HepG2 (cell line): ENCODE data around the gene HNRNPM. TPM values are rescaled to one million over a fixed set of nuclear protein-coding genes. Genes with fewer than 3 reads are reported as not detected.

Source experiments
- KIAA2018 ChIP-seq: sonication (generic); formaldehyde crosslinking; IDR thresholded peaks from 2 replicates; pipeline ENCODE4 v1.5.0; 2020; ENCODE audit warnings: mild to moderate bottlenecking, missing genetic modification reagents, borderline replicate concordance
- NR2C2 ChIP-seq: sonication (generic); formaldehyde crosslinking; IDR thresholded peaks from 2 replicates; pipeline ENCODE4 v1.4.0; 2020; ENCODE audit warnings: missing genetic modification reagents, mild to moderate bottlenecking, moderate library complexity, borderline replicate concordance
- RAD51 ChIP-seq: fragments of 450-650 bp; IDR thresholded peaks from 2 replicates; pipeline ENCODE4 v1.6.1; 2016; ENCODE audit warnings: borderline replicate concordance
- REXO4 ChIP-seq: sonication (generic); formaldehyde crosslinking; IDR thresholded peaks from 2 replicates; pipeline ENCODE4 v1.8.0; 2022; ENCODE audit warnings: missing genetic modification reagents, mild to moderate bottlenecking, borderline replicate concordance
- SRF ChIP-seq: IDR thresholded peaks from 2 replicates; pipeline ENCODE4 v1.6.1; 2011; ENCODE audit warnings: mild to moderate bottlenecking, low read depth, low read length, moderate library complexity
- polyA plus RNA-seq, 8 experiments: library from polyadenylated mRNA; depleted of rRNA in 3 of 8; stranded (reverse) in 7 of 8; unstranded in 1 of 8; fragments of >200 nt; fragmentation: Illumina TruSeq in 4 of 8; extraction: Trizol in 4 of 8; gene quantifications; 2 replicates each; pipeline versions ENCODE4 v1.2.1 to v1.2.3, GENCODE V29; 2011 to 2016; ENCODE audit warnings: low read depth in 4 of 8, missing spikeins in 1 of 8, mixed read lengths in 1 of 8; ENCODE audit not compliant: insufficient read depth in 1 of 8
- total RNA-seq, 5 experiments: library from RNA; depleted of rRNA; stranded (reverse); fragments of >200 nt; fragmentation: Illumina TruSeq; extraction: Trizol; gene quantifications; 2 replicates each; pipeline ENCODE4 v1.2.3, GENCODE V29; 2016; ENCODE audit warnings: low read depth in 1 of 5
- TF ChIP-seq, protein P1 (sequence below): sonication (generic); formaldehyde crosslinking; IDR thresholded peaks from 2 replicates; pipeline ENCODE4 v1.4.0; 2020; ENCODE audit warnings: missing genetic modification reagents
- TF ChIP-seq, protein P2 (sequence below), 2 experiments: sonication (generic) in 1 of 2; formaldehyde crosslinking in 1 of 2; IDR thresholded peaks; 2 replicates each; pipeline versions ENCODE4 v1.5.1 to v1.6.1; 2011 to 2020; ENCODE audit warnings: borderline replicate concordance in 1 of 2, low read depth in 1 of 2, low read length in 1 of 2, mild to moderate bottlenecking in 1 of 2, missing genetic modification reagents in 1 of 2, moderate library complexity in 1 of 2

Gene HNRNPM
- total and polyA plus RNA-seq, 2 of the 13 experiments (the other 11 are each of a cell fraction or from before 2014, with no cell fraction given): 56.7 to 102 TPM

DNA sequence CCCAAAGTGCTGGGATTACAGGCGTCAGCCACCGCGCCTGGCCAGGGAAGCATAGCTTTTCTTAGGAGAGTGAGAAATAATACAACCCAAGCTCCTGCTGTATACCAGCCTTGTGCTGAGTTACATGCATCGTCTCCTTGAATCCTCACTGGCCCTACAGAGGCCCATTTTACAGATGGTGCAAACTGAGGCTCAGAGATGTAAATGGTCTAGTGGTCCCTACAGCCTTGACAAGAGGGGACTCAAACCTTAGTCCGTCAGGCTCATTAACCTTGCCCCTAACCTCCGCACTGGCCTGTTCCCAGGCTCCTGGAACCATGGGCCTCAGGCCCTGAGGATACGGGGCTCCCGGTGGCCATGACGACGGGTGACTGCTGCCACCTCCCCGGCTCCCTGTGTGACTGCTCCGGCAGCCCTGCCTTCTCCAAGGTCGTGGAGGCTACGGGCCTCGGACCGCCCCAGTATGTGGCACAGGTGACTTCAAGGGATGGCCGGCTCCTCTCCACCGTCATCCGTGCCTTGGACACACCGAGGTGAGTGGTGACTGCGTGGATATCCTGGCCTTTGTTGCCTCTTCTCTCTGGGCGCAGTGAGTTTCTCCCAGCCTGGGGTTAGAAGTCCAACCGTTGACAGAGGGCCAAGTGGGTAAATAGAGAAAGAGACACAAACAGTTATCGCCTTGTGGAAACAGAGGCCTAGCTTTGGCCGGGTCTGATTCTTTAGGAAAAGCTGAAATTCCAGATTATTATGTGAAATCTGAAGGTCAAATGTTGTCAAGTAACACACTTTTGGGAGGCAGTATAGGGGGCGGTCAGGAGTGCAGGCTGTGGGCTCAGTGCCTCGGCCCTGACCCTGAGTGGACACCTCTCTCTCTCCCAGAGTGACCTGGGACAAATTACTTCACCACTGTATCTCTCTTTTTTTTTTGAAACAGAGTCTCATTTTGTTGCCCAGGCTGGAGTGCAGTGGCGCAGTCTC, 23.0 kb upstream of the HNRNPM start (continued):
- no peak for TF ChIP-seq KIAA2018 (CRISPR knock-in tag)
- TF ChIP-seq NR2C2 (CRISPR knock-in tag): peak; percentile 63
- TF ChIP-seq RAD51: no peak
- TF ChIP-seq, protein P1, sequence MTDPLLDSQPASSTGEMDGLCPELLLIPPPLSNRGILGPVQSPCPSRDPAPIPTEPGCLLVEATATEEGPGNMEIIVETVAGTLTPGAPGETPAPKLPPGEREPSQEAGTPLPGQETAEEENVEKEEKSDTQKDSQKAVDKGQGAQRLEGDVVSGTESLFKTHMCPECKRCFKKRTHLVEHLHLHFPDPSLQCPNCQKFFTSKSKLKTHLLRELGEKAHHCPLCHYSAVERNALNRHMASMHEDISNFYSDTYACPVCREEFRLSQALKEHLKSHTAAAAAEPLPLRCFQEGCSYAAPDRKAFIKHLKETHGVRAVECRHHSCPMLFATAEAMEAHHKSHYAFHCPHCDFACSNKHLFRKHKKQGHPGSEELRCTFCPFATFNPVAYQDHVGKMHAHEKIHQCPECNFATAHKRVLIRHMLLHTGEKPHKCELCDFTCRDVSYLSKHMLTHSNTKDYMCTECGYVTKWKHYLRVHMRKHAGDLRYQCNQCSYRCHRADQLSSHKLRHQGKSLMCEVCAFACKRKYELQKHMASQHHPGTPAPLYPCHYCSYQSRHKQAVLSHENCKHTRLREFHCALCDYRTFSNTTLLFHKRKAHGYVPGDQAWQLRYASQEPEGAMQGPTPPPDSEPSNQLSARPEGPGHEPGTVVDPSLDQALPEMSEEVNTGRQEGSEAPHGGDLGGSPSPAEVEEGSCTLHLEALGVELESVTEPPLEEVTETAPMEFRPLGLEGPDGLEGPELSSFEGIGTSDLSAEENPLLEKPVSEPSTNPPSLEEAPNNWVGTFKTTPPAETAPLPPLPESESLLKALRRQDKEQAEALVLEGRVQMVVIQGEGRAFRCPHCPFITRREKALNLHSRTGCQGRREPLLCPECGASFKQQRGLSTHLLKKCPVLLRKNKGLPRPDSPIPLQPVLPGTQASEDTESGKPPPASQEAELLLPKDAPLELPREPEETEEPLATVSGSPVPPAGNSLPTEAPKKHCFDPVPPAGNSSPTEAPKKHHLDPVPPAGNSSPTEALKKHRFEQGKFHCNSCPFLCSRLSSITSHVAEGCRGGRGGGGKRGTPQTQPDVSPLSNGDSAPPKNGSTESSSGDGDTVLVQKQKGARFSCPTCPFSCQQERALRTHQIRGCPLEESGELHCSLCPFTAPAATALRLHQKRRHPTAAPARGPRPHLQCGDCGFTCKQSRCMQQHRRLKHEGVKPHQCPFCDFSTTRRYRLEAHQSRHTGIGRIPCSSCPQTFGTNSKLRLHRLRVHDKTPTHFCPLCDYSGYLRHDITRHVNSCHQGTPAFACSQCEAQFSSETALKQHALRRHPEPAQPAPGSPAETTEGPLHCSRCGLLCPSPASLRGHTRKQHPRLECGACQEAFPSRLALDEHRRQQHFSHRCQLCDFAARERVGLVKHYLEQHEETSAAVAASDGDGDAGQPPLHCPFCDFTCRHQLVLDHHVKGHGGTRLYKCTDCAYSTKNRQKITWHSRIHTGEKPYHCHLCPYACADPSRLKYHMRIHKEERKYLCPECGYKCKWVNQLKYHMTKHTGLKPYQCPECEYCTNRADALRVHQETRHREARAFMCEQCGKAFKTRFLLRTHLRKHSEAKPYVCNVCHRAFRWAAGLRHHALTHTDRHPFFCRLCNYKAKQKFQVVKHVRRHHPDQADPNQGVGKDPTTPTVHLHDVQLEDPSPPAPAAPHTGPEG (CRISPR knock-in tag): 0 out of 2 replicates have a peak, but pooled peaks have one; percentile 26
- TF ChIP-seq SRF: no peak
- no peak for TF ChIP-seq REXO4 (CRISPR knock-in tag)
- TF ChIP-seq, protein P2, sequence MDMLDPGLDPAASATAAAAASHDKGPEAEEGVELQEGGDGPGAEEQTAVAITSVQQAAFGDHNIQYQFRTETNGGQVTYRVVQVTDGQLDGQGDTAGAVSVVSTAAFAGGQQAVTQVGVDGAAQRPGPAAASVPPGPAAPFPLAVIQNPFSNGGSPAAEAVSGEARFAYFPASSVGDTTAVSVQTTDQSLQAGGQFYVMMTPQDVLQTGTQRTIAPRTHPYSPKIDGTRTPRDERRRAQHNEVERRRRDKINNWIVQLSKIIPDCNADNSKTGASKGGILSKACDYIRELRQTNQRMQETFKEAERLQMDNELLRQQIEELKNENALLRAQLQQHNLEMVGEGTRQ (IDR thresholded peaks at IDR 0.05; ENCODE audit: low read depth, low read length): no peak
- TF ChIP-seq, protein P2 (CRISPR knock-in tag; IDR thresholded peaks at IDR 0.05; ENCODE audit: borderline replicate concordance): no peak
